ENCODE data around the gene OR4Q2. TPM values are rescaled to one million over a fixed set of nuclear protein-coding genes. Genes with fewer than 3 reads are reported as not detected.

The OR4Q2 gene
- total RNA-seq, 1 experiment from 2014 or later: not detected

GRCh38 chr14:20019257-20019865 is 17.4 kb downstream of the OR4Q2 start, which contains the start of gene OR4K14:
Gene OR4K14, minus strand, starts transcription at chr14:20019307. Its CDS starts 4,114 bp downstream, at chr14:20015193.
- BruUV-seq (replicated peaks): no TSS peak
- no peaks in the 10 kb centered on the region for H3K4me1 ChIP-seq (ENCODE audit: insufficient read depth, low read length, poor library complexity, severe bottlenecking)
- no peak within 1 kb of the TSS for H3K4me3 ChIP-seq (ENCODE audit: low read depth, low read length, poor library complexity, severe bottlenecking)
- ChIA-PET CTCF (no interaction called here), POLR2A (ENCODE audit: low non-redundant PET) (no interaction called here)
- H3K9me3 ChIP-seq (ENCODE audit: low read depth, low read length, poor library complexity, severe bottlenecking): peaks cover 4% of the 10 kb centered on the region
- no peaks in the 10 kb centered on the region for H3K36me3 ChIP-seq (ENCODE audit: insufficient read depth, low read length, poor library complexity, severe bottlenecking)
- no peaks in the 10 kb centered on the region for H3K27me3 ChIP-seq (replicated peaks; ENCODE audit: insufficient read depth, low read depth, low read length, poor library complexity)
- intact Hi-C loops (cut with micrococcal nuclease; ENCODE audit: unreplicated experiment): no loop called here
- TF ChIP-seq EZH2 (IDR thresholded peaks at IDR 0.05; ENCODE audit: borderline replicate concordance, low read depth, low read length, poor library complexity, severe bottlenecking) (no peak), CTCF (conservative IDR thresholded peaks at IDR 0.05; ENCODE audit: low read depth, low read length) (no peak)
- H3K27ac ChIP-seq (ENCODE audit: low read depth, low read length, poor library complexity, severe bottlenecking): no peak within 1 kb of the TSS
- DNase-seq (ENCODE audit: low spot score): no peak

- H3K9me3 ChIP-seq (ENCODE audit: low read depth, low read length, poor library complexity, severe bottlenecking): no peaks in the 10 kb centered on the region
- CTCF ChIA-PET: no interaction called here
- no peak overlapping the region for H3K4me3 ChIP-seq (ENCODE audit: low read depth, low read length, poor library complexity, severe bottlenecking)
- no peaks in the 10 kb centered on the region for H3K36me3 ChIP-seq (ENCODE audit: insufficient read depth, low read length, poor library complexity, severe bottlenecking)
- intact Hi-C loops (cut with micrococcal nuclease; ENCODE audit: unreplicated experiment): no loop called here
- H3K27ac ChIP-seq (ENCODE audit: low read depth, low read length, poor library complexity, severe bottlenecking): no peak overlapping the region
- BruUV-seq (replicated peaks): no TSS peak
- H3K4me1 ChIP-seq (ENCODE audit: insufficient read depth, low read length, poor library complexity, severe bottlenecking): no peaks in the 10 kb centered on the region
- no peak for TF ChIP-seq CTCF (conservative IDR thresholded peaks at IDR 0.05; ENCODE audit: low read depth, low read length)
- TF ChIP-seq EZH2 (IDR thresholded peaks at IDR 0.05; ENCODE audit: borderline replicate concordance, low read depth, low read length, poor library complexity, severe bottlenecking): no peak
- no peak for DNase-seq (ENCODE audit: low spot score)
- H3K27me3 ChIP-seq (replicated peaks; ENCODE audit: insufficient read depth, low read depth, low read length, poor library complexity): no peaks in the 10 kb centered on the region
- POLR2A ChIA-PET (ENCODE audit: low non-redundant PET): no interaction called here
Measured at GRCh38 chr14:20031058-20031457, 29.1 kb downstream of the OR4Q2 start.

- Histone ChIP-seq H3K36me3 (ENCODE audit: insufficient read depth, low read length, poor library complexity, severe bottlenecking) (no peaks in the 10 kb centered on the region), H3K9me3 (ENCODE audit: low read depth, low read length, poor library complexity, severe bottlenecking) (no peaks in the 10 kb centered on the region), H3K27ac (ENCODE audit: low read depth, low read length, poor library complexity, severe bottlenecking) (no peak overlapping the region), H3K27me3 (replicated peaks; ENCODE audit: insufficient read depth, low read depth, low read length, poor library complexity) (no peaks in the 10 kb centered on the region), H3K4me1 (ENCODE audit: insufficient read depth, low read length, poor library complexity, severe bottlenecking) (no peaks in the 10 kb centered on the region), H3K4me3 (ENCODE audit: low read depth, low read length, poor library complexity, severe bottlenecking) (no peak overlapping the region)
- BruUV-seq (replicated peaks): no TSS peak
- TF ChIP-seq CTCF (conservative IDR thresholded peaks at IDR 0.05; ENCODE audit: low read depth, low read length) (no peak), EZH2 (IDR thresholded peaks at IDR 0.05; ENCODE audit: borderline replicate concordance, low read depth, low read length, poor library complexity, severe bottlenecking) (no peak)
- no peak for DNase-seq (ENCODE audit: low spot score)
- POLR2A ChIA-PET (ENCODE audit: low non-redundant PET): no interaction called here
- intact Hi-C loops (cut with micrococcal nuclease; ENCODE audit: unreplicated experiment): no loop called here
- CTCF ChIA-PET: no interaction called here
Measured at GRCh38 chr14:20035449-20035848, 33.5 kb downstream of the OR4Q2 start.

All from A673 (cell line).